Adrenal gland (tissue), 12 donors: ENCODE measurements around the gene CPS1. TPM values are rescaled to one million over a fixed set of nuclear protein-coding genes. Genes with fewer than 3 reads are reported as not detected.
A peak's percentile ranks its signal among the peaks of the same experiment; 100 is the strongest.

Experiments
- DNase-seq, 7 donors: peaks; one replicate each; pipeline ENCODE4 v3.0.0-alpha.2; 2019 to 2020
- H3K27ac ChIP-seq, 5 donors: fragments of 200-600 bp; sonication (generic) in 4 of 5; 1 replicate in 3 of 5; 2 replicates in 2 of 5; pipeline versions ENCODE4 v1.5.1 to v1.8.0; 2016 to 2020; ENCODE audit warnings: mild to moderate bottlenecking in 1 of 5
- H3K27me3 ChIP-seq: fragments of 200-600 bp; 2 replicates; pipeline ENCODE4 v1.8.0; 2021
- H3K36me3 ChIP-seq, 2 donors: fragments of 200-600 bp; replicated peaks in 1 of 2; 1 replicate in 1 of 2; 2 replicates in 1 of 2; pipeline versions ENCODE4 v1.5.1 to v1.8.0; 2018 to 2022
- H3K4me1 ChIP-seq, 2 donors: fragments of 200-600 bp; replicated peaks in 1 of 2; 1 replicate in 1 of 2; 2 replicates in 1 of 2; pipeline versions ENCODE4 v1.5.1 to v1.8.0; 2018 to 2021
- H3K4me3 ChIP-seq, 4 donors: fragments of 200-600 bp; sonication (generic) in 3 of 4; one replicate each; pipeline ENCODE4 v1.5.1; 2016 to 2018
- H3K9me3 ChIP-seq, 3 donors: fragments of 200-600 bp; sonication (generic) in 1 of 3; replicated peaks in 1 of 3; 1 replicate in 2 of 3; 2 replicates in 1 of 3; pipeline versions ENCODE4 v1.5.1 to v1.8.0; 2016 to 2021
- POLR2A ChIP-seq, 2 donors: fragments of 450-650 bp; IDR thresholded peaks; one replicate each; pipeline ENCODE4 v1.6.1; 2017; ENCODE audit warnings: antibody characterized with exemption in 2 of 2, mild to moderate bottlenecking in 2 of 2, moderate library complexity in 1 of 2
- WGBS, 4 donors: extraction: QIAGEN DNeasy Blood & Tissue Kit in 2 of 4; methylation state at CpG; one replicate each; pipeline versions ENCODE4 v1.1.5 to v1.1.7; 2013 to 2017; 5-methylcytosine and 5-hydroxymethylcytosine counted together
- intact Hi-C, 2 donors: fragments of 100-400 bp; cut with DNase I; formaldehyde crosslinking; loops; one replicate each; pipeline versions ENCODE4 v1.14.1 to v1.15.0; 2022 to 2023
- polyA plus RNA-seq, 3 donors: library from polyadenylated mRNA; stranded (reverse); fragments of 200-250 nt in 2 of 3; fragments of 350-450 nt in 1 of 3; fragmentation: Illumina TruSeq in 1 of 3; extraction: RNeasy Lipid Tissue Mini Kit (QIAGEN cat#74804) in 1 of 3; gene quantifications; one replicate each; pipeline ENCODE4 v1.2.3, GENCODE V29; 2013 to 2014
- total RNA-seq, 9 donors: library from RNA; depleted of rRNA in 4 of 9; stranded (reverse); fragments of >200 nt in 4 of 9; fragments of 120-200 nt in 1 of 9; fragmentation: NEBNext Ultra II Directional in 1 of 9; extraction: Animal tissue kit (Norgen Biotek cat#: 25700) in 1 of 9; gene quantifications; one replicate each; pipeline versions ENCODE4 v1.1.0 to v1.2.4, GENCODE V29; 2013 to 2023
- TF ChIP-seq, protein P1 (sequence below), 6 experiments: fragments of 450-650 bp in 4 of 6; fragments of 200-600 bp in 2 of 6; sonication (generic) in 1 of 6; IDR thresholded peaks; 1 replicate in 5 of 6; 2 replicates in 1 of 6; pipeline versions ENCODE4 v1.5.1 to v1.8.0; 2016 to 2021; ENCODE audit warnings: antibody characterized with exemption in 6 of 6, mild to moderate bottlenecking in 2 of 6, moderate library complexity in 1 of 6
- donor health status: healthy with polysubstance abuse.
- donor health status: Bipolar disorder and iron deficiency.
- donor health status: DM: yes; HTN: yes; CAD: no.
- donor health status: DM: no; HTN: no; CAD: no.
- donor health status: DM: no; HTN: no; CAD: no.
- donor health status: DM: yes; HTN: yes; CAD: no.

Gene CPS1
- total and polyA plus RNA-seq, 12 donors = 0.61 to 4.3 (median 1.7) TPM

- Histone ChIP-seq H3K27me3 (no peaks in the 10 kb centered on the region), H3K4me3 (no peak overlapping the region), H3K27ac (no peak overlapping the region), H3K4me1 (no peaks in the 10 kb centered on the region), H3K36me3 (no peaks in the 10 kb centered on the region), H3K9me3 (no peaks in the 10 kb centered on the region)
- intact Hi-C loops = loop anchor here in 1 of 2 donors (10.0 kb wide), 1 partner anchor 417 kb away; no protein-coding TSS in a partner anchor
- WGBS, 4 donors = 13 to 26% (median 18%) methylated on average over 3 of the region's 3 CpGs
- DNase-seq = peak in 4 of 7 donors; percentile 7 to 31 (median 18)
- TF ChIP-seq, protein P1, sequence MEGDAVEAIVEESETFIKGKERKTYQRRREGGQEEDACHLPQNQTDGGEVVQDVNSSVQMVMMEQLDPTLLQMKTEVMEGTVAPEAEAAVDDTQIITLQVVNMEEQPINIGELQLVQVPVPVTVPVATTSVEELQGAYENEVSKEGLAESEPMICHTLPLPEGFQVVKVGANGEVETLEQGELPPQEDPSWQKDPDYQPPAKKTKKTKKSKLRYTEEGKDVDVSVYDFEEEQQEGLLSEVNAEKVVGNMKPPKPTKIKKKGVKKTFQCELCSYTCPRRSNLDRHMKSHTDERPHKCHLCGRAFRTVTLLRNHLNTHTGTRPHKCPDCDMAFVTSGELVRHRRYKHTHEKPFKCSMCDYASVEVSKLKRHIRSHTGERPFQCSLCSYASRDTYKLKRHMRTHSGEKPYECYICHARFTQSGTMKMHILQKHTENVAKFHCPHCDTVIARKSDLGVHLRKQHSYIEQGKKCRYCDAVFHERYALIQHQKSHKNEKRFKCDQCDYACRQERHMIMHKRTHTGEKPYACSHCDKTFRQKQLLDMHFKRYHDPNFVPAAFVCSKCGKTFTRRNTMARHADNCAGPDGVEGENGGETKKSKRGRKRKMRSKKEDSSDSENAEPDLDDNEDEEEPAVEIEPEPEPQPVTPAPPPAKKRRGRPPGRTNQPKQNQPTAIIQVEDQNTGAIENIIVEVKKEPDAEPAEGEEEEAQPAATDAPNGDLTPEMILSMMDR (IDR thresholded peaks at IDR 0.05) = peak; percentile 17 to 57 (median 40)
- TF ChIP-seq POLR2A (IDR thresholded peaks at IDR 0.05) = no peak
These were observed 61.4 kb downstream of the CPS1 start for GRCh38 chr2:210617732-210618330.

GRCh38 chr2:210620456-210620855, 64.1 kb downstream of the CPS1 start:
- TF ChIP-seq, protein P1 (IDR thresholded peaks at IDR 0.05) = no peak
- no peak for TF ChIP-seq POLR2A (IDR thresholded peaks at IDR 0.05)
- Histone ChIP-seq H3K4me3 (no peak overlapping the region), H3K36me3 (no peaks in the 10 kb centered on the region), H3K4me1 (no peaks in the 10 kb centered on the region), H3K27ac (no peak overlapping the region), H3K27me3 (no peaks in the 10 kb centered on the region), H3K9me3 (no peaks in the 10 kb centered on the region)
- no peak for DNase-seq
- intact Hi-C loops = no loop called here
- WGBS, 4 donors = 70 to 79% (median 77%) methylated on average over 3 of the region's 3 CpGs

DNA sequence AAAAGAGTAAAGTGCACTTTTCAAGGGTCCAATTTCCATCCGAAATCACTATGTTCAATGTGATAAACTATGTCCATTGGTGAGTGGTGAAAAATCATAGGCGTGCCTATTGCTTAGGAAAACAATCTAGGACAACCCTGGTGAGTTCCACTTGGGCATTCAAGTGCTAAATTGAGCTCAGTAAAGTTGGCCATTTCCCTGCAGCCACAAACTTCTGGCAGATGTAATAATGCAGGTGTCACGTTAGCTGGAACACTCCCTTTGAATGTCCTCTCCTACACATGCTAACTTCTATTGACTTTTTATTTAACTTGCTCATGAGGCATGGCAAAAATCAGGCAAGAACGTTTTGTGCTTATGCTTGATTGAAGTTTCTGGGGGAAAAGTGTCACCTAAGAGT, 67.1 kb downstream of the CPS1 start:
- H3K36me3 ChIP-seq = no peaks in the 10 kb centered on the region
- H3K4me3 ChIP-seq = no peak overlapping the region
- no peaks in the 10 kb centered on the region for H3K9me3 ChIP-seq
- TF ChIP-seq POLR2A (IDR thresholded peaks at IDR 0.05) = no peak
- TF ChIP-seq, protein P1 (IDR thresholded peaks at IDR 0.05) = no peak
- intact Hi-C loops = no loop called here
- 52 to 62% (median 60%) methylated on average over 4 of the region's 4 CpGs for WGBS, 4 donors
- H3K27ac ChIP-seq = no peak overlapping the region
- no peaks in the 10 kb centered on the region for H3K4me1 ChIP-seq
- H3K27me3 ChIP-seq = no peaks in the 10 kb centered on the region
- no peak for DNase-seq

DNA sequence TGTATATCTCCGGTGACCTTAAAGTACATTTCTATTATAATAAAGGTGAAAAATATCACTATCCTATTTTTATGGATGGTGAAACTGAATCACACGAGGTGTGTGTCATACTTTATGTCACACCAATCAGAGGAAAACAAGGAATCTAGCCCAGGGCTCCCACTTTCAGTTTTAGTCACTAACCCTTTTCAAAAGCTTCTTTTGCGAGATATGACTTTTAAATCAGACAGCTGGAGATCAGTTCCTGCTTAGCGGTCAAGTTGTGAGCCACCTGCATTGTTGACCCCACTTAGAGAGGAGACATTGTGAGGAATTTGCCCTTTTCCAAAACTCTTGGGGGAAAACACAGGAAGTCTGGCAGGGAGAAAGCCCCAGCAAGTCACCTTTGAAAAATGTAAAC, 70.5 kb downstream of the CPS1 start:
- intact Hi-C loops = no loop called here
- H3K27me3 ChIP-seq = no peaks in the 10 kb centered on the region
- 65 to 69% (median 68%) methylated on average over 4 of the region's 4 CpGs for WGBS, 4 donors

More for the DNA sequence above, 70.5 kb downstream of the CPS1 start:
- no peak overlapping the region for H3K27ac ChIP-seq
- no peak for DNase-seq
- TF ChIP-seq, protein P1 (IDR thresholded peaks at IDR 0.05) = no peak
- no peaks in the 10 kb centered on the region for H3K9me3 ChIP-seq
- no peaks in the 10 kb centered on the region for H3K4me1 ChIP-seq
- no peaks in the 10 kb centered on the region for H3K36me3 ChIP-seq
- H3K4me3 ChIP-seq = no peak overlapping the region
